Lung (tissue), 12 donors: ENCODE data around the gene PKP1. TPM values are rescaled to one million over a fixed set of nuclear protein-coding genes. Genes with fewer than 3 reads are reported as not detected.

Source experiments
- ATAC-seq: fragments of 200-7000 bp; cut with Tn5 transposase; one replicate; pipeline ENCODE4 v1.9.1; 2020; ENCODE audit warnings: moderate number of reproducible peaks; ENCODE audit not compliant: insufficient read depth, low FRiP score
- DNase-seq, 3 donors: peaks; one replicate each; pipeline ENCODE4 v3.0.0-alpha.2; 2013 to 2017
- H3K27ac ChIP-seq, 2 donors: one replicate each; pipeline ENCODE4 v1.5.1; 2013; ENCODE audit warnings: mild to moderate bottlenecking in 2 of 2, moderate library complexity in 2 of 2, control low read depth in 1 of 2, inconsistent platforms in 1 of 2, low read depth in 1 of 2, low read length in 1 of 2
- H3K27me3 ChIP-seq, 3 donors: one replicate each; pipeline ENCODE4 v1.5.1; 2013; ENCODE audit warnings: low read length in 2 of 3; ENCODE audit not compliant: control insufficient read depth in 3 of 3, insufficient read depth in 3 of 3
- H3K36me3 ChIP-seq, 4 donors: one replicate each; pipeline ENCODE4 v1.5.1; 2013; ENCODE audit warnings: low read length in 4 of 4, mild to moderate bottlenecking in 1 of 4, moderate library complexity in 1 of 4; ENCODE audit not compliant: control insufficient read depth in 4 of 4, insufficient read depth in 4 of 4
- H3K4me1 ChIP-seq, 5 donors: one replicate each; pipeline ENCODE4 v1.5.1; 2013; ENCODE audit warnings: low read length in 5 of 5, mild to moderate bottlenecking in 2 of 5, moderate library complexity in 1 of 5; ENCODE audit not compliant: control insufficient read depth in 5 of 5, insufficient read depth in 5 of 5
- H3K4me3 ChIP-seq: one replicate; pipeline ENCODE4 v1.5.1; 2013; ENCODE audit warnings: mild to moderate bottlenecking, control low read depth, moderate library complexity
- H3K9ac ChIP-seq, 2 donors: one replicate each; pipeline ENCODE4 v1.5.1; 2013; ENCODE audit warnings: low read length in 2 of 2, control low read depth in 1 of 2; ENCODE audit not compliant: insufficient read depth in 1 of 2
- H3K9me3 ChIP-seq, 4 donors: one replicate each; pipeline ENCODE4 v1.5.1; 2013; ENCODE audit warnings: low read length in 3 of 4, mild to moderate bottlenecking in 1 of 4, moderate library complexity in 1 of 4; ENCODE audit not compliant: control insufficient read depth in 4 of 4, insufficient read depth in 3 of 4
- CTCF ChIP-seq: IDR thresholded peaks from 2 replicates; pipeline ENCODE4 v1.5.1; 2012; ENCODE audit warnings: mild to moderate bottlenecking; ENCODE audit errors: control extremely low read depth, extremely low read depth
- WGBS, 2 donors: extraction: QIAGEN DNeasy Blood & Tissue Kit; methylation state at CpG; one replicate each; pipeline ENCODE4 v1.1.7; 2013; 5-methylcytosine and 5-hydroxymethylcytosine counted together
- polyA plus RNA-seq, 2 donors: library from polyadenylated mRNA; stranded (reverse); fragments of 200-250 nt; gene quantifications; one replicate each; pipeline ENCODE4 v1.2.1, GENCODE V29; 2013
- total RNA-seq, 2 donors: library from RNA; depleted of rRNA in 1 of 2; stranded (reverse); fragments of >200 nt in 1 of 2; gene quantifications; one replicate each; pipeline ENCODE4 v1.2.1, GENCODE V29; 2014 to 2021
- donor health status: control.
- donor health status: control.
- donor health status: Bipolar disorder and iron deficiency.
- donor health status: healthy.
- donor health status: DM: yes; HTN: yes; CAD: no.

PKP1 gene
- total and polyA plus RNA-seq, 4 donors, result 0.88 to 14.2 (median 3.1) TPM

DNA sequence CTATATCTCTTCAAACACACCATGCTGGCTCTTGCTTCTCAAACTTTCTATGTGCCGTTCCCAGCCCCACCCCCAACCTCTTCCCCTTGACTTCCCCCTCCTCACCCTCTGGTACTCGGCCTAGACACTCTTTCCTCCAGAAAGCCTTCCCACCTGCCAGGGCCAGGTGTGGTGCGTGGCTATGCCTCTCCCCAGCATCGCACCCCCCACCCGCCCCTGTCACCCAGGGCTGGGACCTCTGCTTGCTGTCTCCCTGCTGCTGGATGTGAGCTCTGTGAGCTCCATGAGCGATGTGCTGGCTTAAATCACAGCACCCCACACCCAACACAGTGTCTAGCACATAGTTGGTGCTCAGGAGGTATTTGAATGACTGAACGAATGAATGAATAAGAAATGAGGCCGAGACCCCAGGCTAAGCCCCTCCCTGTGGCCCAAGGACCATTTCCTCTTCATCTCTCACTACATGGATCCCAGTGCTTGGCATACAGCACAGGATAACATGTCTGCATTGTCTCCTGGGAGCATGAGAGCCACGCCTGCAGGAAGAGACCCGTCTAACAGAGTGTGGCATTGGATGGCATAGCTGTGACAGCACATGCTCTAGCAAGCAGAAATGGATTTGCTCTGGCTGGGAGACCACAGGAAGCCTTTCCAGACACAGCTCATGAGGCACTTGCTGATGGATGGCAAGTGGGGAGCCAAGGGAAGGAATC, 74.5 kb downstream of the PKP1 start:
- no peak for ATAC-seq
- H3K4me3 ChIP-seq, result no peak overlapping the region
- H3K9ac ChIP-seq, result no peak overlapping the region
- DNase-seq, result no peak
- H3K27ac ChIP-seq, result peak overlapping the region in 1 of 2 donors; percentile 47
- H3K36me3 ChIP-seq, result peaks cover 0 to under 1% (median 0%) of the 10 kb centered on the region in 4 donors
- H3K27me3 ChIP-seq, result no peaks in the 10 kb centered on the region
- TF ChIP-seq CTCF, result no peak
- H3K9me3 ChIP-seq, result no peaks in the 10 kb centered on the region
- 81% methylated on average over 10 of the region's 10 CpGs for WGBS, 2 donors
- peaks cover 0 to 8% (median 0%) of the 10 kb centered on the region in 5 donors for H3K4me1 ChIP-seq

DNA sequence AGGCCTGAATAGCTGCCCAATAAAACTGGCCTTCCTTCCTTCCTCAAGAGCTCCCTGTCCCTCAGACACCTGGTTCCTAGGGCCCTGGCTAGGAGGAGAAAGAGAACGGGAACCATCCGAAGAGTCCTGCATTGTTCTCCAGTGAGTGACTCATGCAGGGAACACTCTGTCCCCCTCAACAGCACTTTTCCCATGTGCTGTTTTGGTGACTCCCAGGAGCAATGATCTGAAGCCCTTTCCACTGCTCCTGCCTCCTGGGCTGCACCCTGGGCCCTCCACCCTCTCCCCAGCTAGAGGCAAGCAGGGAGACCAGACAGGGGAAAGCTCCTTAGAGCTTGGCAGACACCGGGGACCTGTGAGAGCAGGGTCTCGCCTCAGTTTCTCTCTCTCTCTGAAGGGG, 75.3 kb downstream of the PKP1 start:
- H3K27me3 ChIP-seq, result no peaks in the 10 kb centered on the region
- H3K4me1 ChIP-seq, result peaks cover 0 to 8% (median 0%) of the 10 kb centered on the region in 5 donors
- 85 to 91% methylated on average over 4 of the region's 4 CpGs for WGBS, 2 donors
- H3K9ac ChIP-seq, result no peak overlapping the region
- no peak for TF ChIP-seq CTCF
- no peaks in the 10 kb centered on the region for H3K9me3 ChIP-seq
- peak overlapping the region in 1 of 2 donors; percentile 67 for H3K27ac ChIP-seq
- DNase-seq (no peak), ATAC-seq (no peak)
- H3K36me3 ChIP-seq, result peaks cover 0 to 2% (median 0%) of the 10 kb centered on the region in 4 donors
- no peak overlapping the region for H3K4me3 ChIP-seq

DNA sequence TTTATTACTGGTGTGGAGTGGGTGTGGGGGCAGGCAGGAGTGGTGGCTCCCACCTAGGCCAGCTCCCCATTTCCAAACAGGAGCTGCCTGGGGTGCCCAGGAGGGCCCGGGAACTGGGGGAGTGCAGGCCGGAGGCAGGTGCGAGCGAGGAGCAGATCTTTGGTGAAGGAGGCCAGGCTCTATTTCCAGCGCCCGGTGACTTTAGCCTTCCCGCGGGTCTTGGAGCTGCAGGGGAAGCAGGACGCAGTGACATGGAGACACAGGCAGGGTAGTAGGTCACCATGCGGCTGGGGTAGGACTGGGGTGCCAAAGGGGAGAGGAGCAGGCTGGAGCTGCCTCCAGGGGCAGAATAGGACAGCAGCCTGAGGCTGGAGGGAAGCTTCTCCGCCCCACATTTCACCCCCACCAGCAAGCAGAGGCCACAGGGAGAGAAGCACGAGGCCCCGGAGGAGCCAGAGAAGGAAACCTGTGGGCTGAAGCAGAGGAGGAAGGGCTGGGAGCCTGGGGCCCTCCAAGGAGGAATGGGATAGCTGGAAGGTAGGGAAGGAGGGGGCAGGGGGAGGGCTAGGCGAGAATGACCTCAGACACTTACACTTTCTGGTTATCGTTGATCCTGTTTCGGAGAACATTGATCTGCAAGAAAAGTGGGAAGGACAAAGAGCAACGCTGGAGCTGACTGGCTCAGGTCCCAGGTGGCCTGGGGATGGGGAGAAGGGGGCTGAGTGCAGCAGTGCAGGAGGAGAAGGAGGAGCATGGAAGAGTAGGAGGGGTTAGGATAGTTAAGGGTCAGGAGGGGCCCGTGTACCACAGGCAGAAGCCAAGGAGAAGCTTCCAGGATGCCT, 75.9 kb downstream of the PKP1 start:
- no peak for ATAC-seq
- Histone ChIP-seq H3K4me3 (no peak overlapping the region), H3K4me1 (peaks cover 0 to 8% (median 0%) of the 10 kb centered on the region in 5 donors), H3K9ac (no peak overlapping the region), H3K36me3 (peaks cover 0 to 2% (median 0%) of the 10 kb centered on the region in 4 donors), H3K27me3 (no peaks in the 10 kb centered on the region), H3K9me3 (no peaks in the 10 kb centered on the region), H3K27ac (peak overlapping the region in 1 of 2 donors; percentile 67)
- DNase-seq, result no peak
- TF ChIP-seq CTCF, result no peak
- WGBS, 2 donors, result 82 to 84% methylated on average over 18 of the region's 18 CpGs
